Measurements from ENCODE around the gene DUOX2.

DNA sequence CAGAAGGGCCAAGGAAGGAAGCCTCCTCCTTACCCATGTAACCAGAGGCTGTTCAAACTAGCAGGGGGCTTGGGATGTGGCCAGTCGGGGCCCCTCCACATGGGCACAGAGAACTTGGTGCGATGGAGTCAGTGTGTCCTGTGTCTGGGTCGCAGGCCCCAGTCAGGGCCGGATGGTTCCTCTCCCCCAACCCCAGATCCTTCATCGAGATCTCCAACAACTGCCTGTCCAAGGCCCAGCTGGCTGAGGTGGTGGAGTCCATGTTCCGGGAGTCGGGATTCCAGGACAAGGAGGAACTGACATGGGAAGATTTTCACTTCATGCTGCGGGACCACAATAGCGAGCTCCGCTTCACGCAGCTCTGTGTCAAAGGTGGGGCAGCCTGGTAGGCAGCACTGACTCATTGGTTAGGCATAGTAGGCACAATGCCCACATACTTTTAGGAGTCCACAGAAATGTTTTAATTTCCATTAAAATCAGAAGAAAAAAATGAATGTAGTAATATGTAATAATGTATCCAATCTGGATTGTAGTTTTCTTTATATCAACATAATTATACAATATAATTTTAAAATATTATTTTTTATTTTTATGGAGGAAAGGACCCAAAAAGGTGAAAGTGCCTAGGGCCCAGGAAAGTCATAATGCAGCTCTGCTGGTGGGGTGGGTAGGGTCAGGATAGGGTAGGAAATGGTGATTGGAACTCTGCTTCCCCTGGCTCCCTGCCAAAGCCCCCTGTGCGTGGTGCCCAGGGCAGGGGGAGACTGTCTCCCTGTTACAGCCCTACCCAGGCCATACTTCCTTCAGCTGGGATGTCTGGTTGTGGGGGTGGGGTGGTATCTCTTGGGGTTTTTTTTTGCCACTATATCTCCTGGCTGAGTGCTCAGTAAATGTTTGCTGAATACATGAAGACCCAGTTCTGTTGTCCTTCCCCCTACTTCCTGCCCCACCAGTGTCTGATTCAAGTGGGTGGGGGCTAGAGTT lies 34.4 kb upstream of the DUOX2 start:
- TF ChIP-seq, protein P1, sequence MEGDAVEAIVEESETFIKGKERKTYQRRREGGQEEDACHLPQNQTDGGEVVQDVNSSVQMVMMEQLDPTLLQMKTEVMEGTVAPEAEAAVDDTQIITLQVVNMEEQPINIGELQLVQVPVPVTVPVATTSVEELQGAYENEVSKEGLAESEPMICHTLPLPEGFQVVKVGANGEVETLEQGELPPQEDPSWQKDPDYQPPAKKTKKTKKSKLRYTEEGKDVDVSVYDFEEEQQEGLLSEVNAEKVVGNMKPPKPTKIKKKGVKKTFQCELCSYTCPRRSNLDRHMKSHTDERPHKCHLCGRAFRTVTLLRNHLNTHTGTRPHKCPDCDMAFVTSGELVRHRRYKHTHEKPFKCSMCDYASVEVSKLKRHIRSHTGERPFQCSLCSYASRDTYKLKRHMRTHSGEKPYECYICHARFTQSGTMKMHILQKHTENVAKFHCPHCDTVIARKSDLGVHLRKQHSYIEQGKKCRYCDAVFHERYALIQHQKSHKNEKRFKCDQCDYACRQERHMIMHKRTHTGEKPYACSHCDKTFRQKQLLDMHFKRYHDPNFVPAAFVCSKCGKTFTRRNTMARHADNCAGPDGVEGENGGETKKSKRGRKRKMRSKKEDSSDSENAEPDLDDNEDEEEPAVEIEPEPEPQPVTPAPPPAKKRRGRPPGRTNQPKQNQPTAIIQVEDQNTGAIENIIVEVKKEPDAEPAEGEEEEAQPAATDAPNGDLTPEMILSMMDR (CRISPR knock-in tag; IDR thresholded peaks at IDR 0.05), result no peak
- no peak for TF ChIP-seq ZNF780A (CRISPR knock-in tag; IDR thresholded peaks at IDR 0.05)
- TF ChIP-seq, protein P2, sequence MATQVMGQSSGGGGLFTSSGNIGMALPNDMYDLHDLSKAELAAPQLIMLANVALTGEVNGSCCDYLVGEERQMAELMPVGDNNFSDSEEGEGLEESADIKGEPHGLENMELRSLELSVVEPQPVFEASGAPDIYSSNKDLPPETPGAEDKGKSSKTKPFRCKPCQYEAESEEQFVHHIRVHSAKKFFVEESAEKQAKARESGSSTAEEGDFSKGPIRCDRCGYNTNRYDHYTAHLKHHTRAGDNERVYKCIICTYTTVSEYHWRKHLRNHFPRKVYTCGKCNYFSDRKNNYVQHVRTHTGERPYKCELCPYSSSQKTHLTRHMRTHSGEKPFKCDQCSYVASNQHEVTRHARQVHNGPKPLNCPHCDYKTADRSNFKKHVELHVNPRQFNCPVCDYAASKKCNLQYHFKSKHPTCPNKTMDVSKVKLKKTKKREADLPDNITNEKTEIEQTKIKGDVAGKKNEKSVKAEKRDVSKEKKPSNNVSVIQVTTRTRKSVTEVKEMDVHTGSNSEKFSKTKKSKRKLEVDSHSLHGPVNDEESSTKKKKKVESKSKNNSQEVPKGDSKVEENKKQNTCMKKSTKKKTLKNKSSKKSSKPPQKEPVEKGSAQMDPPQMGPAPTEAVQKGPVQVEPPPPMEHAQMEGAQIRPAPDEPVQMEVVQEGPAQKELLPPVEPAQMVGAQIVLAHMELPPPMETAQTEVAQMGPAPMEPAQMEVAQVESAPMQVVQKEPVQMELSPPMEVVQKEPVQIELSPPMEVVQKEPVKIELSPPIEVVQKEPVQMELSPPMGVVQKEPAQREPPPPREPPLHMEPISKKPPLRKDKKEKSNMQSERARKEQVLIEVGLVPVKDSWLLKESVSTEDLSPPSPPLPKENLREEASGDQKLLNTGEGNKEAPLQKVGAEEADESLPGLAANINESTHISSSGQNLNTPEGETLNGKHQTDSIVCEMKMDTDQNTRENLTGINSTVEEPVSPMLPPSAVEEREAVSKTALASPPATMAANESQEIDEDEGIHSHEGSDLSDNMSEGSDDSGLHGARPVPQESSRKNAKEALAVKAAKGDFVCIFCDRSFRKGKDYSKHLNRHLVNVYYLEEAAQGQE (IDR thresholded peaks at IDR 0.05; ENCODE audit: borderline replicate concordance in 1 of 2, low read depth in 1 of 2, low read length in 2 of 2), result no peak
- TF ChIP-seq SALL2 (CRISPR knock-in tag; IDR thresholded peaks at IDR 0.05), result no peak
- no peak for TF ChIP-seq CEBPG (CRISPR knock-in tag; IDR thresholded peaks at IDR 0.05)
- no peak for TF ChIP-seq ZNF367 (CRISPR knock-in tag; IDR thresholded peaks at IDR 0.05; ENCODE audit: borderline replicate concordance)
